GM13976 (cell line): ENCODE measurements around the gene LMTK3.

Source experiments
- DNase-seq: peaks from one replicate; pipeline ENCODE4 v3.0.0; 2012; ENCODE audit warnings: low spot score
- in situ Hi-C: fragments of 300-500 bp; cut with MboI; formaldehyde crosslinking; loops from one replicate; pipeline ENCODE4 v1.12.0; 2022; ENCODE audit warnings: low sequenced_read_pairs, mixed read lengths, inconsistent platforms; ENCODE audit not compliant: unreplicated experiment
- TF ChIP-seq, protein P1 (sequence below): IDR thresholded peaks from 2 replicates; pipeline ENCODE4 v1.5.1; 2012; ENCODE audit warnings: borderline replicate concordance, mild to moderate bottlenecking; ENCODE audit not compliant: insufficient read depth; ENCODE audit errors: extremely low read depth, missing control alignments, control extremely low read depth

The LMTK3 gene

DNA sequence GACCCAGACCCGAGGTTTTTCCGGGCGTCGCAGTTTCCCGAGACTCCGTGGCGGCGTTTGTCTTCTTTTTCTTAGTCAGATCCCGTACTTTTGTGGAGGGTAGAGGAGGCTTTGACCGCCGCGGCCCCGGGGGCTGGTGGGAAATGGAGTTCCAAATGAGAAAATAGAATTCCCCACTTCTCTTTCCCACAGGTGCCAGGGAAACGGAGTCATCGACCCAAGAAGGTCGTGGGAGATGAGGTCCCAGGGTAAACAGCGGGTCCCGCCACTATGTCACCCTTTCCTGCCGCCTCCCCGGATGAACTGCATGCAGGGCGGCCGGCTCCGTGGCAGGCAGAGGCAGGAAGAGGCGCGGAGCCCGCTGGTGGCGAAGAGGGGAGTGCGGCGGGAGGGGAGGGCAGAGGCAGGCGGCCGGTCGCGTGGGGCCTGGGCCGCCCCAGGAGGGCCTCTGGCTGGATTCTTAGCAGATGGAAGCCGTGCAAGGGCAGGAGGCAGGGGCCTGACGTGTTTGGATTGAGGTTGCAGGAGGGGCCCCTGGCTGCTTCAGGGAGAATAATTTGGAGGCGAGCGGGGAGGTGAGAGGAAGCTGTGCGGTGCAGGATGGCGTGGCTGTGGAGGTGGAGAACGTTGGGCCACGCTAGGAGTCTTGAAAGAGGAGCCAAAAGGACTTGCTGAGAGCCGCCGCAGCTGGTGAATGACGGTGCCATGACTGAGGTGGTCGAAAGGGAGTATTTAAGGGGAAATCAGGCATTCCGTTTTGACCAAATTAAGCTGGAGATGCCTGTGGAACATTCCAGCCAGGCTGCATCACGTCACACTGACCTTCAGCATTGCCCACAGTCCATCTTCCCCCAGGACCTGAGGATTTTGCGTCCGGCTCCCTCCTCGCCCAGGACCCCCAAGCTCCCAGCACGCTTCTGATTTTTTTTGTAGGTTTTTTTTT is 30.8 kb downstream of the LMTK3 start:
- DNase-seq, result peak; percentile 63
- TF ChIP-seq, protein P1, sequence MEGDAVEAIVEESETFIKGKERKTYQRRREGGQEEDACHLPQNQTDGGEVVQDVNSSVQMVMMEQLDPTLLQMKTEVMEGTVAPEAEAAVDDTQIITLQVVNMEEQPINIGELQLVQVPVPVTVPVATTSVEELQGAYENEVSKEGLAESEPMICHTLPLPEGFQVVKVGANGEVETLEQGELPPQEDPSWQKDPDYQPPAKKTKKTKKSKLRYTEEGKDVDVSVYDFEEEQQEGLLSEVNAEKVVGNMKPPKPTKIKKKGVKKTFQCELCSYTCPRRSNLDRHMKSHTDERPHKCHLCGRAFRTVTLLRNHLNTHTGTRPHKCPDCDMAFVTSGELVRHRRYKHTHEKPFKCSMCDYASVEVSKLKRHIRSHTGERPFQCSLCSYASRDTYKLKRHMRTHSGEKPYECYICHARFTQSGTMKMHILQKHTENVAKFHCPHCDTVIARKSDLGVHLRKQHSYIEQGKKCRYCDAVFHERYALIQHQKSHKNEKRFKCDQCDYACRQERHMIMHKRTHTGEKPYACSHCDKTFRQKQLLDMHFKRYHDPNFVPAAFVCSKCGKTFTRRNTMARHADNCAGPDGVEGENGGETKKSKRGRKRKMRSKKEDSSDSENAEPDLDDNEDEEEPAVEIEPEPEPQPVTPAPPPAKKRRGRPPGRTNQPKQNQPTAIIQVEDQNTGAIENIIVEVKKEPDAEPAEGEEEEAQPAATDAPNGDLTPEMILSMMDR, result no peak
- in situ Hi-C loops, result no loop called here

DNA sequence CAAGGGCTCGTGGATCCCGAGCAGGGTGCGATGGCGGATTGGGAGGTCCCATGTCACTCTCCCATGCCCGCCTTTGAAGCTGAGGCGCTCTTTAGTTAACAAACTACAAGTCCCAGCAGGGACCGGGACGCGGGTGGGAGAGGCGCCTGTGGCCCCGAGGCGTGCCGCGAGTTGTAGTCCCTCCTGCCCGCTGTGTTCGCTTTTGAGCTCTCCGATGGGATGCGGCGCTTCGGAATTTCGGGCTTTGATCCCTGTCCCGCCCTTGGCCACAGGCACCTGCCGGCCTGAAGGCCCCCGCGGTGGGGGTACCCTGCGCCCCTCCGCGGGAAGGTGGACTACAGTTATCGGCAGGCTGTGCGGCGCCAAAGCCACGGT is 31.5 kb downstream of the LMTK3 start:
- no peak for DNase-seq
- TF ChIP-seq, protein P1, result no peak
- in situ Hi-C loops, result no loop called here

DNA sequence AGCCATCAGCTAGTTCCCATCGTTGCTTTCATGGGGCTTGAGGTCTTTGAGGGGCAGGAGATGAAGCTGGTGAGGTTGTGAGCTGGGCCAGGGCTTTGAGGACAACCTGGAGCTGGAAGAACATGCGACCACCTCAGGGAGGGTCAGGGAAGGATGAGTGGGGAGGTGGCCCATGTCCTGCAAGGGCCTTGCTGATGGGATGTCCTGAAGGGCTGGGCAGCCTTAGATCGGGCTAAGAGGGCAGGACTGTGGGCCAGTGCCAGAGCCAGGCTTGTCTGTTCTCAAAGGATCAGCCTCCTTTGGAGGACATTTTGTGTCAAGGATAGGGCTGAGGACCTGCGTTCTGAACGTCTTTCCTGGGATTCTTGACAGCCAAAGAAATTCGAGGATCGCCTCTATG is 31.9 kb downstream of the LMTK3 start:
- in situ Hi-C loops, result no loop called here

DNA sequence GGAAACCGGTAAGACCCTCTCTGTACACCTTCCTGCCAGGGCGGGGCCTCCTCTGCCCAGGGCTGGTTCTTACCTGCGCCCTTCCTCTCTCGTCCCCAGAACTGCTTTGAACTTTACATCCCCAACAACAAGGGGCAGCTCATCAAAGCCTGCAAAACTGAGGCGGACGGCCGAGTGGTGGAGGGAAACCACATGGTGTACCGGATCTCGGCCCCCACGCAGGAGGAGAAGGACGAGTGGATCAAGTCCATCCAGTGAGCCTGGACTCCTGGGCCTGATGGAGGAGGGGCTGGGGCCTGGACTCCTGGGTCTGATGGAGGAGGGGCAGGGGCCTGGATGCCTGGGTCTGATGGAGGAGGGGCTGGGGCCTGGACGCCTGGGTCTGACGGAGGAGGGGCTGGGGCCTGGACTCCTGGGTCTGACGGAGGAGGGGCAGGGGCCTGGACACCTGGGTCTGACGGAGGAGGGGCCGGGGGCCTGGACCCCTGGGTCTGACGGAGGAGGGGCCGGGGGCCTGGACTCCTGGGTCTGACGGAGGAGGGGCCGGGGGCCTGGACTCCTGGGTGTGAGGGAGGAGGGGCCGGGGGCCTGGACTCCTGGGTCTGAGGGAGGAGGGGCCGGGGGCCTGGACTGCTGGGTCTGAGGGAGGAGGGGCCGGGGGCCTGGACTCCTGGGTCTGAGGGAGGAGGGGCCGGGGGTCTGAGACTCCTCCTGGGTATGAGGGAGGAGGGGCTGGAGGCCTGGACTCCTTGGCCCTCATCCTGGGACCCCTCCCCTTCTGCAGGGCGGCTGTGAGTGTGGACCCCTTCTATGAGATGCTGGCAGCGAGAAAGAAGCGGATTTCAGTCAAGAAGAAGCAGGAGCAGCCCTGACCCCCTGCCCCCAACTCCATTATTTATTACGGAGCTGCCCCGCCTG is 33.0 kb downstream of the LMTK3 start:
- TF ChIP-seq, protein P1, result no peak
- DNase-seq, result no peak
- in situ Hi-C loops, result no loop called here

More for the DNA sequence above, 31.9 kb downstream of the LMTK3 start:
- DNase-seq, result no peak
- TF ChIP-seq, protein P1, result no peak

DNA sequence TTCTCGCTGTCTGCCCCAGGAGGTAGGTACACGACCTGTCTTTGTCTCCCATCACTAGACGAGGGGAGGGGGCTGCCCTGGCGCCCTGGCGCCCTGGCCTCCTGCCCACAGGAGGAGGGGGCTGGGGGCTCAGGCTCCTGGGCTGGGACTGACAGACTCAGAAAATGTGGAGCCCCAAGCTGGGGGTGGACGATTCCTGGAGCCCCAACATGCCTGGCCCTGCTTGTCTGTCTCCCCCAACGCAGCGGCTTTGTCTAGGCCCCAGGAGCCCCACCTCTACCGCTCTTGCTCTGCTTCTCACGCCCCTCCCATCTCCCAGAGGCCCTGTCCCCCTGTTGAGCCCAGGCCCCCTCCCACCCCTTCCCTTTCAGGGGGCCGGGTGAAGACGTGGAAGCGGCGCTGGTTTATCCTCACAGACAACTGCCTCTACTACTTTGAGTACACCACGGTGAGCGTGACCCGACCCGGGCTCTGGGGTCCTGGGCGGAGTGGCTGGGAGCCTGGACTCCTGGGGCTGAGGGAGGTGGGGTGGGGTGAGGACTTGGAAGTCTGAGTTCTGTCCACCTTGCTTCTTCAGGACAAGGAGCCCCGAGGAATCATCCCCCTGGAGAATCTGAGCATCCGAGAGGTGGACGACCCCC is 33.8 kb downstream of the LMTK3 start:
- DNase-seq, result no peak
- in situ Hi-C loops, result no loop called here
- TF ChIP-seq, protein P1, result no peak
